ENCODE results near the gene SPAG17. TPM values are rescaled to one million over a fixed set of nuclear protein-coding genes. Genes with fewer than 3 reads are reported as not detected.

SPAG17 gene
- total RNA-seq, 2 experiments from 2014 or later, result not detected

DNA sequence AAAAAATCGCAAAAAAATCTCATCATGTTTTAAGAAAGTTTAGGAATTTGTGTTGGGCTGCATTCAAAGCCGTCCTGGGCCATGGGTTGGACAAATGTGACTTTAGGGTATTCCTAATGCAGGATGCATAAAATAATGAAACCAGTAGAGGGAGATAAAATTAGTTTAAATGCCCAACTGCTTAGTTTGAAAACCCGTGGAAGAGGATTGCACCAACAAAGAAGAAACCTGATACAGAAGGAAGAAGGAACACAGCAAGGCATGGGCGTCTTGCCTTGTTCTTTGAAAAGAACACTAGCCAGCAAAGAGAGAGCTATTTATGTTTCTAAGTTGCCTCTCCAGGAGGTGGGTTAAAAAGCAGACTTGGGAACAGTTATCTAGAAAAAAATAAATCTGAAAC, 217.6 kb downstream of the SPAG17 start:
- ATAC-seq (ENCODE audit: poor library complexity) (no peak), DNase-seq (no peak)
- H3K27ac ChIP-seq (ENCODE audit: low read depth in 1 of 2, low read length in 2 of 2), result no peak overlapping the region
- TF ChIP-seq CTCF (IDR thresholded peaks at IDR 0.05), result no peak
- intact Hi-C loops (cut with DNase I, micrococcal nuclease), result no loop called here
- no peaks in the 10 kb centered on the region for H3K9me3 Mint-ChIP-seq
- H3K9me3 ChIP-seq (ENCODE audit: control insufficient read depth in 1 of 2, insufficient read depth in 1 of 2, low read length in 2 of 2), result no peaks in the 10 kb centered on the region
- no peaks in the 10 kb centered on the region for H3K36me3 ChIP-seq (ENCODE audit: insufficient read depth, low read length)
- CTCF ChIA-PET, result interaction anchor here (0.8 kb wide), 1 partner anchor 10 kb away, joined by 3 read pairs; no protein-coding TSS in a partner anchor
- no peak overlapping the region for H3K4me3 Mint-ChIP-seq
- no peaks in the 10 kb centered on the region for H3K4me1 Mint-ChIP-seq (ENCODE audit: low read depth)
- no peaks in the 10 kb centered on the region for H3K36me3 Mint-ChIP-seq (ENCODE audit: low read depth)
- H3K27me3 Mint-ChIP-seq, result peaks cover 6% of the 10 kb centered on the region
- H3K4me1 ChIP-seq (ENCODE audit: insufficient read depth, low read length), result no peaks in the 10 kb centered on the region
- POLR2A ChIA-PET, result no interaction called here
- H3K27ac Mint-ChIP-seq, result no peak overlapping the region
- no peaks in the 10 kb centered on the region for H3K27me3 ChIP-seq (ENCODE audit: control insufficient read depth in 1 of 2, insufficient read depth in 2 of 2, low read length in 2 of 2)
- H3K4me3 ChIP-seq (ENCODE audit: low read length), result no peak overlapping the region

GRCh38 chr1:117964290-117965038, 220.6 kb downstream of the SPAG17 start:
- Mint-ChIP-seq H3K36me3 (ENCODE audit: low read depth) (peaks cover 25% of the 10 kb centered on the region), H3K27ac (no peak overlapping the region)

GRCh38 chr1:117959364-117959763, 225.7 kb downstream of the SPAG17 start:
- Histone ChIP-seq H3K4me3 (ENCODE audit: low read length) (no peak overlapping the region), H3K27ac (ENCODE audit: low read depth in 1 of 2, low read length in 2 of 2) (no peak overlapping the region), H3K36me3 (ENCODE audit: insufficient read depth, low read length) (peaks cover 69% of the 10 kb centered on the region), H3K27me3 (ENCODE audit: control insufficient read depth in 1 of 2, insufficient read depth in 2 of 2, low read length in 2 of 2) (no peaks in the 10 kb centered on the region), H3K4me1 (ENCODE audit: insufficient read depth, low read length) (no peaks in the 10 kb centered on the region), H3K9me3 (ENCODE audit: control insufficient read depth in 1 of 2, insufficient read depth in 1 of 2, low read length in 2 of 2) (no peaks in the 10 kb centered on the region)
- no peaks in the 10 kb centered on the region for H3K27me3 Mint-ChIP-seq
- ATAC-seq (ENCODE audit: poor library complexity), result no peak
- ChIA-PET POLR2A (no interaction called here), CTCF (no interaction called here)
- no peak overlapping the region for H3K4me3 Mint-ChIP-seq
- H3K9me3 Mint-ChIP-seq, result no peaks in the 10 kb centered on the region
- DNase-seq, result no peak
- no peaks in the 10 kb centered on the region for H3K4me1 Mint-ChIP-seq (ENCODE audit: low read depth)
- TF ChIP-seq CTCF (IDR thresholded peaks at IDR 0.05), result no peak
- H3K27ac Mint-ChIP-seq, result no peak overlapping the region
- H3K36me3 Mint-ChIP-seq (ENCODE audit: low read depth), result peaks cover 75% of the 10 kb centered on the region
- intact Hi-C loops (cut with DNase I, micrococcal nuclease), result no loop called here

More at GRCh38 chr1:117964290-117965038, 220.6 kb downstream of the SPAG17 start:
- H3K36me3 ChIP-seq (ENCODE audit: insufficient read depth, low read length), result peaks cover 20% of the 10 kb centered on the region
- DNase-seq (no peak), ATAC-seq (ENCODE audit: poor library complexity) (no peak)
- intact Hi-C loops (cut with DNase I, micrococcal nuclease), result no loop called here
- no peaks in the 10 kb centered on the region for H3K9me3 Mint-ChIP-seq
- H3K27me3 Mint-ChIP-seq, result no peaks in the 10 kb centered on the region
- ChIA-PET POLR2A (no interaction called here), CTCF (no interaction called here)
- H3K4me1 Mint-ChIP-seq (ENCODE audit: low read depth), result no peaks in the 10 kb centered on the region
- no peak overlapping the region for H3K4me3 ChIP-seq (ENCODE audit: low read length)
- no peak overlapping the region for H3K4me3 Mint-ChIP-seq
- no peak overlapping the region for H3K27ac ChIP-seq (ENCODE audit: low read depth in 1 of 2, low read length in 2 of 2)
- no peak for TF ChIP-seq CTCF (IDR thresholded peaks at IDR 0.05)
- H3K9me3 ChIP-seq (ENCODE audit: control insufficient read depth in 1 of 2, insufficient read depth in 1 of 2, low read length in 2 of 2), result no peaks in the 10 kb centered on the region
- no peaks in the 10 kb centered on the region for H3K4me1 ChIP-seq (ENCODE audit: insufficient read depth, low read length)
- H3K27me3 ChIP-seq (ENCODE audit: control insufficient read depth in 1 of 2, insufficient read depth in 2 of 2, low read length in 2 of 2), result no peaks in the 10 kb centered on the region

Data from CD4-positive, alpha-beta T cell (primary cell).